Raji (cell line): ENCODE results near the gene LHFPL5.

Experiments used
- POLR2A ChIP-seq: IDR thresholded peaks from 2 replicates; pipeline ENCODE4 v1.6.1; 2011; ENCODE audit warnings: low read depth, low read length, control low read depth; ENCODE audit not compliant: insufficient read depth

Gene LHFPL5

GRCh38 chr6:35810971-35811698 lies 6.0 kb downstream of the LHFPL5 start:
- no peak for TF ChIP-seq POLR2A

GRCh38 chr6:35811699-35811995 lies 6.5 kb downstream of the LHFPL5 start:
- TF ChIP-seq POLR2A = no peak

DNA sequence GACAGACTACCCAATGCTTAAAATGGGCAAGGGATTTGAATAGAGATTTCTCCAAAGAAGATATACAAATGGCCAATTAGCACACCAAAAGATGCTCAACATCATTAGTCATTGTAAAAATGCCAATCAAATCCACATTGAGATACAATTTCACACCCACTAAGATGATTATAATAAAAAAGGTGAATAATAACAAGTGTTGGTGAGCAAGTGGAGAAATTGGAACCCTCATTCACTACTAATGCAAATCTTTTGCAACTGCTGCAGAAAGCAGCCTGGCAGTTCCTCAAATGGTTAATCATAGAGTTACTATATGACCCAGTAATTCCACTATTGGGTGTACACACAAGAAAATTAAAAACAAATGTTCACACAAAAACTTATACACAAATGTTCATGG lies 12.4 kb downstream of the LHFPL5 start:
- no peak for TF ChIP-seq POLR2A

- no peak for TF ChIP-seq POLR2A
These were observed 18.4 kb downstream of the LHFPL5 start for GRCh38 chr6:35823601-35824000.

- no peak for TF ChIP-seq POLR2A
These were observed 19.5 kb downstream of the LHFPL5 start for GRCh38 chr6:35824552-35825192.

DNA sequence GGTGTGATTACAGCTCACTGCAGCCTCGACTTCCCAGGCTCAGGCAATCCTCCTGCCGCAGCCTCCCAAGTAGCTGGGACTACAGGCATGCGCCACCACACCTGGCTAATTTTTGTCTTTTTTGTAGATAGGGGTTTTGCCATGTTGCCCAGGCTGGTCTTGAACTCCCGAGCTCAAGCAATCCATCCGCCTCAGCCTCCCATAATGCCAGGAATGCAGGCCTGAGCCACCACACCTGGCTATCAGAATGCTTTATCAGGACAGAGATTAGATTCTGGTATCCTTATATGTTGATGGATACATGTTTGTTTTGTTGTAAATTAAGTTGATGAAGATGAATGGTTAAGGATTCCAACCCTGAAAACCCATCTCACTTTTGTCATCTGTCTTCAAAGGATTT lies 24.2 kb downstream of the LHFPL5 start:
- TF ChIP-seq POLR2A = no peak

- TF ChIP-seq POLR2A = no peak
These were observed 26.3 kb downstream of the LHFPL5 start for GRCh38 chr6:35831257-35832007.

DNA sequence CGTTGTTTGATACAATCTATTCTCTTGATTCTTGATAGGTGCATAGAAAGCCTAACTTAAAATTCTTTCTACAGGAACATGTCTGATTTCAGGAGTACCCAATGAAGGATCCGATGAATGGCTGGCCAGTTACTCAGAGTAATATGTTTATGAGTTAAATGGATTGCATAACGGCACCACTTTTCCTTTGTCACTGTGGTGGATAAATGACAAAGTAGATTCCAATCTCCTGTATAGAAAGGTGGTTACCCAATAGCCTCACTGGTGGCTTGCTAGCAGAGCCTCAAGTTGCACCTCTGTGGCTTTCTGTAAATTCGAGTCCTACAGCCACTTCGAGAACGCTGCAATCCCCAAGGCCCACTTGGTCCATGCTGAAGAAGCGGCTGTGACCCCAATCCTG lies 28.4 kb downstream of the LHFPL5 start:
- TF ChIP-seq POLR2A = no peak

- no peak for TF ChIP-seq POLR2A
These were observed 33.9 kb downstream of the LHFPL5 start for GRCh38 chr6:35839019-35839418.

- TF ChIP-seq POLR2A = no peak
These were observed 37.2 kb downstream of the LHFPL5 start for GRCh38 chr6:35842381-35842780.

DNA sequence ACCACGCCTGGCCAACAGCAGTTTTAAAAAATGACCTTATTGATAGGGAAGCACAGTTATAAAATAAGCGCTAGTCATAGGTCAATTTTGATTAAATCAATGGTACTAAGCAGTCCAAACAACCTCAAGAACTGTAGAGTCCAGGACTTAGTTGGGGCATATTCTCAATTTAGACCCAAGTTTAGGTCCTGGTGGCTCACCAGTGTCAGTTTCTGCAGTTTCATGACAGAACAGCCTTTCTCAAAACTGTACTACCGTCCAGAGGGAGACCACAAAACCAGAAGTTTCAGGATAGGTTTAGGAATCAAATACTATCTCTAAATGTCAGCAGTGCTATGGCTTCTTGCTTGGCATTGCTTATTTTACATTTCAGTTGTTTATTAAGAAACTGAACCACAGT lies 39.1 kb downstream of the LHFPL5 start:
- TF ChIP-seq POLR2A = no peak

GRCh38 chr6:35850208-35850607 lies 45.1 kb downstream of the LHFPL5 start:
- no peak for TF ChIP-seq POLR2A

GRCh38 chr6:35852994-35853393 lies 47.8 kb downstream of the LHFPL5 start:
- TF ChIP-seq POLR2A = no peak

DNA sequence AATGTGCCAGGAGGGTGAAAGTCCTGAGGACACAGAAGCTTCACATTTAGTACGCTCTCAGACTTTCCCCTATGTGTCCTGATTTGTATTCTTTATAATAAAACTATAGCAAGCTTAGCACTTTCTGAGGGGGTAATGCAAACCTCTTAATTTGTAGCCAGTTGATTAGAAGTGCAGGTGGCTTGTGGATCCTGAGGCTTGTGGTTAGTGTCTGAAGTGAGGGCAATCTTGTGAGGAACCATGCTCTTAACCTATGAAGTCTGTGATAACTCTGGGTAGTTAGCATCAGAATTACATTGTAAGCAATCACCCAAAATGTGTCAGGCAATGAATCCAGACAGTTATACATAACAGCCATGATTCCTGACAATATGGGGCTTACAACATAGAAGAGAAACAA lies 51.1 kb downstream of the LHFPL5 start:
- no peak for TF ChIP-seq POLR2A

DNA sequence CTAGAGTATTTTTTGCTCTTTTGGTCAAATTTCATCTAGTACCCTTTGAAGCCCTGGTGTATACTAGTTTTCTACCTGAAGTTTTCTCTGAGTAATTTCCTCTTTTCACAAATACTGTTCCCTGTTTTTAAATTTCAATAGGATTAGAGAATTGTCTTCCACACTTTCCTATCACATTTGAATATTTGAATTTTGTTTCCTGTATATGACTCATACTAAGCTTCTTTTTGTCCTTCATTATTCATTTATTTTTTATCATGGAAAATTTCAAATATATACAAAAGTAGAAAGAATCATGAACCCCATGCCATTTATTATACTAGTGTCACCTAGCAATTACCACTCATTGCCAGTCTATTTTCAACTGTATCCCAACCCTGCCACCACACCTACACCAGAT lies 52.7 kb downstream of the LHFPL5 start:
- TF ChIP-seq POLR2A = no peak

DNA sequence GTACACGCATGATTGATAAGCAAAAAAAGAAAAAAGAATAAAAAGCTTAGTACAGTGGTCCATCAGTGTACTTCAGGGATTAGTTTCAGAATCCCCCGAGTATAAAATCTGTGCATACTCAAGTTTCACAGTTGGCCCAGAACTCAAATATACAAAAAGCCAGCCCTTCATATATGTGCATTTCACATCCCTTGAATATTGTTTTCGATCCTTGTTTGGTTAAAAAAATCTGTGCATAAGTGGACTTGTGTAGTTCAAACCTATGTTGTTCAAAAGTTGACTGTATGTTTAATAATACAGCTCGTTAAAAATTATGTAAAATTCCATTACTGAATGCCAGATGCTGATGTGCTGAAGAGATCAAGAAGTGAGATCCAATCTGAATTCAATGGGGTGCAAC lies 54.2 kb downstream of the LHFPL5 start:
- TF ChIP-seq POLR2A = no peak
